ENCODE data around the gene ACD.
A peak's percentile ranks its signal among the peaks of the same experiment; 100 is the strongest.
"Not testable (repeated sequence)": the region's sequence is repeated elsewhere in the genome, so short reads cannot be mapped to it uniquely, and the experiment has no call there.

The ACD gene

DNA sequence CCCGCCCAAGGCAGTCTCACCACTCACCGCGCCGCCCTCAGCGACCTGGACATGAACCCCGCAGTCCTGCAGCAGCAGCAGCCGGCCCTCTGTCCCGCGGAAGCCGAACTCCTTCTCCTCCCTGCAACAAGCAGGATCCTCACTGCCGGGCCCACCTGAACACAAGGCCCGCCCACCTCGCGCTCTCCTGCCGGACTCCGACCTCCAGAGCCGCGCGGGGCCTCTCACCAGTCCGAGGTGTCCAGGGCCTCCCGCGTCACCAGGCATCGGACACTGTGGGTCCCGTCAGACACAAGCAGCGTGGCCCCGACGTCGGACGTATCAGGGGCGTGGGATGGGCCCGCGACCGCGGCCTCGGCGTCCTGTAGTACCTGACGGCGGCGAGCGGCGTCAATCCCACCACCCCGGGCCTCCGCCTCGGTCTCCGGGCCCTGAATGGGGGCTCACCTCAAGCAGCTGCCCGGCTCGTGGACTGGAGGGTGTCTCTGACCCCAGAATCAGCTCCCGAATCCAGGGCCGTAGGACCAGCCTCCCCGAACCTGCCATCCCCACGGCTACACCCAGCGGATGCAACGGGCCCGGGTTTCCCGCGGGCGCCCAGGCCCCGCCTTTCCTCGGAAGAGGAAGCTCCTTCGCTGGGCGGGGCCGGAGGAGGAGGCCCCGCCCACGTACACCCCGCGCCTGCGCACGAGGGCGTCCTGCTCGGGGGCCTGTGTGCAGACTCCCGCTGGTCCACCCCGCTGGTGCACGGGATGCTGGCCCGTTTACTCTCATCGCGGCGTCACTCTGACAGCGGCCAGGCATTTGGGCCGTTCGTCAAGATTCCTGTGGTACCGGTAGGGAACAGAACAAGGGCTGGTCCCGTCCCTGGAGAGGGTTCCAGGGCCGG is at the start of gene ACD:
ACD (minus strand) TSS at position 586 of the 889 bp plus-strand sequence; CDS start at position 546, 40 bp downstream.
- peak; percentile 83 to 92 (median 87) for DNase-seq (ENCODE audit: low read depth in 2 of 3, low spot score in 1 of 3)

DNA sequence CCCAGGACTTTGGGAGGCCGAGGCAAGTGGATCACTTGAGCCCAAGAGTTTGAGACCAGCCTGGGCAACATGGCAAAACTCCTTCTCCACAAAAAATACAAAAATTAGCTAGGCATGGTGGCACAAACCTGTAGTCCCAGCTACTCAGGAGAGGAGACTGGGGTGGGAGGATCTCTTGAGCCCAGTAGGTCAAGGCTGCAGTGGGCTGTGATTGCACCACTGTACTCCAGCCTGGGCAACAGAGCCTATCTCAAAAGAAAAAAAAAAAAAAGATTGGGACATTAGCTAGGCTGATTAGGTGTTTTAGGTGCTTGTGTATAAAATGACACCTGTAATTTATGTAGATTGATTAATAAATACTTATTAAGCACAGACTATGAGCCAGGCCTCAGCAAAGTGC is 49.0 kb upstream of the ACD start:
- no peak for DNase-seq (ENCODE audit: low read depth in 2 of 3, low spot score in 1 of 3)

DNA sequence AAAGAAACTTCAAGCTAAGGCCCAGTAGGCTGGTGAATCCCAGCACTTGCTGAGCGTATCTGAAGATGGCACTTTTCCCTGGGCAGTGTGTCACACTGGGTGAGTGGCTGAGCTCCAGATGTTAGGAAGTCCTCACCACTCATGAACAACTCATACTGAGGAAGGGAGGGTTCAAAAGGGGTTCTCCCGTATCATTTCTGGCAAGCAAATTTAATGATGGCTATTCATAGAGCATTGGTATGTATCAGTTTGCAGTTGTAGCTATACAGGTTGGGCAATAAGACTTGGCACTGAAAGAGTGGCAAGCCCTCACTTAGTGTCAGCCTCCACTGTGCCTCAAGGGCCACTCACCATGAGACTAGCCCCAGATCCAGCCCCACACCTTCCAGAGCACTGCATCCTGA is 48.3 kb upstream of the ACD start:
- no peak for DNase-seq (ENCODE audit: low read depth in 2 of 3, low spot score in 1 of 3)

DNA sequence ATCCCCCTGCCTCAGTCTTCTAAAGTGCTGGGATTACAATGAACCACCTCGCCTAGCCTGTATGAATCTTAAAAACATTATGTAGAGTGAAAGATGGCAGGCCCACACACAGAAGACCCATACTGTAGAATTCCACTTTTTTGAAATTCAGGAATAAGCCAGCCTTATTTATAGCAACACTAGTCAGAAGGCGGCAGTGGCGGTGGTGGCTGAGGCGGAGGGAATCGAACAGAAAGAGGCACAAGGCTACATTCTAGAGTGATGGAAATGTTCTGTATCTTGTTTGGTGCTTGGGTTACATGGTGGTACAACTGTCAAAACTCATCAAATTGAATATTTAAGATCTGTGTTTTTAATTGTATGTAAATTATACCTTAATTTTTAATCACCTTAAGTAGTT is 47.7 kb upstream of the ACD start:
- no peak for DNase-seq (ENCODE audit: low read depth in 2 of 3, low spot score in 1 of 3)

DNA sequence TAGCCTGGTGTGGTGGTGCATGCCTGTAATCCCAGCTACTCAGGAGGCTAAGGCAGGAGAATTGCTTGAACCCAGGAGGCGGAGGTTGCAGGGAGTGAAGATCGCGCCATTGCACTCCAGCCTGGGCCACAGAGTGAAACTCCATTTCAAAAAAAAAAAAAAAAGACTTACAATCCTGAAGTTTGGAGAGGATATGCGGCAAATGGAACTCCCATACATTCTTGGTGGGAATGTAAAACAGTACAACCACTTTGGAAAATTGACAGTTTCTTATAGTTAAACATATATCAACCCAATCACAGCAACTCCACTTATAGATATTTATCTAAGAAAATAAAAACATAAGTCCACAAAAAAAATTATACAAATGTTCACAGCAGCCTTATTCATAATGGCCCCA is 47.1 kb upstream of the ACD start:
- DNase-seq (ENCODE audit: low read depth in 2 of 3, low spot score in 1 of 3): no peak

DNA sequence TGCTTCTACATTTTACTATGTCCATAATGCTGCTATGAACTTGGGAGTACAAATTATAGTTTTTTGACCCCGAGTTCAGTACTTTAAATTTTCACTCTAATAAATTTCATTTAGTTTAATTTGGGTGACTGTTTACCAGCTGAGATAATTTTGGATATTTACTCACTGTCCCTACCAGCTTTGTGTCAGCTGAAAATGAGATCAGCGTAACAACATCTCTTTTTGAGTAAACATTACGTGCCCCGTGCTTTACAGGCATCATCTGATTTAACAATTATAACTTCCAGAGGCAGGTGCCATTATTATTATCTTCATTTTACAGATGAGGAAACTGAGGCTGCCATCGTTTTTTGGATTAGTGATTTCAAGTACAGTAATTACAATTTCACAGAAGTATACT is 44.0 kb upstream of the ACD start:
- no peak for DNase-seq (ENCODE audit: low read depth in 2 of 3, low spot score in 1 of 3)

DNA sequence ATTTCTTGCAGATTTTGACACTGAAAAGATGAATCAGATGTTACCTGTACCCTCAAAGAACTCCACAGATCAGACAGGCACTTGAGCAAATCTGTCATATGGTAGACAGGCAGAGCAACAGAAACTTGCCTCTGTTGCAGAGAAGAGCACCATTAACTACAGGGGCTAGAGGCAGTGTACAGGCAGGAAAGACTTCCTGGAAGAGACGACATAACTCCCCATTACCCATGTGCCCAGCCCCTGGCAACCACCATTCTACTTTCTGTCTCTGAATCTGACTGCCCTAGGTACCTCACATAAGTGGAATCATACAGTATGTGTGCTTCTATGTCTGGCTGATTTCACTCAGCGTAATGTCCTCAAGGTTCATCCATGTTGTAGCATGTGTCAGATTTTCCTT is 43.6 kb upstream of the ACD start:
- DNase-seq (ENCODE audit: low read depth in 2 of 3, low spot score in 1 of 3): peak in 1 of 3 donors; percentile 5

DNA sequence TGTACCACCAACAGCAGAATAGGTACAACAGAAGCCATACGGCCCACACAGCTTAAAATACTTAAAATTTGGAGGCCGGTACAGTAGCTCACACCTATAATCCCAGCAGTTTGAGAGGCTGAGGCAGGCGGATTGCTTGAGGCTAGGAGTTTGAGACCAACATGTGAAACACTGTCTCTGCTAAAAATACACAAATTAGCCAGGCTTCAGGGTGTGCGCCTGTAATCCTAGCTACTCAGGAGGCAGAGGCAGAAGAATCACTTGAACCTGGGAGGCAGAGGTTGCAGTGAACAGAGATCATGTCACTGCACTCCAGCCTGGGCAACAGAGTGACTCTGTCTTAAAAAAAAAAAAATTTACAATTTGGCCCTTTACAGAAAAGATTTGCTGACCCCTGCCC is 42.1 kb upstream of the ACD start:
- no peak for DNase-seq (ENCODE audit: low read depth in 2 of 3, low spot score in 1 of 3)

DNA sequence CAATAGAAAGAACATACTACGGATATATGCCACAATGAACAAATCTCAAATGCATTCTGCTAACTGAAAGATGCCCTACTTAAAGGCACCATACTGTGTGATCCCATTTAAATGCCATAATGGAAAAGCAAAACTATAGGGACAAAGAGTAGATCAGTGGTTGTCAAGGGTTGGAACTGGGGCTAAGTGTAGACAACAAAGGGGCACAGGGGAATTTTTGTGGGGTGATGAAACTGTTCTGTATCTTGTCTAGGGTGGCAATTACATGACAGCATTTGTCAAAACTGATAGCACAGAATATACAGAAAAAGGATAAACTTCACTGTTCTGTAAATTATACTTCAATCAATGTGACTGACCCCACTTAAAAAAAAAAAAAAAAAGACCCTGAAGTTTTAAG is 41.4 kb upstream of the ACD start:
- DNase-seq (ENCODE audit: low read depth in 2 of 3, low spot score in 1 of 3): no peak

DNA sequence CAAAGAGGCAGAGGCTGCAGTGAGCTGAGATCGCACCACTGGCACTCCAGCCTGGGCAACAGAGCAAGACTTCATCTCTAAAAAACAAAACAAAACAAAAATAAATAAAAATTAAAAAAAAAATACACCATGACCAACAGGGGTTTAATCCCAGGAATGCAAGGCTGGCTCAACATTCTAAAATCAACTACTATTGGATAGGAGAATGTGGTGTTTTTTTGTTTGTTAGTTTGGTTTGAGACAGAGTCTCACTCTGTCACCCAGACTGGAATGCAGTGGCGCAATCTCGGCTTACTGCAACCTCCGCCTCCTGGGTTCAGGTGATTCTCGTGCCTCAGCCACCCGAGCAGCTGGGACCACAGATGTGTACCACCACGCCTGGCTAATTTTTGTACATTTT is 39.2 kb upstream of the ACD start:
- no peak for DNase-seq (ENCODE audit: low read depth in 2 of 3, low spot score in 1 of 3)

DNA sequence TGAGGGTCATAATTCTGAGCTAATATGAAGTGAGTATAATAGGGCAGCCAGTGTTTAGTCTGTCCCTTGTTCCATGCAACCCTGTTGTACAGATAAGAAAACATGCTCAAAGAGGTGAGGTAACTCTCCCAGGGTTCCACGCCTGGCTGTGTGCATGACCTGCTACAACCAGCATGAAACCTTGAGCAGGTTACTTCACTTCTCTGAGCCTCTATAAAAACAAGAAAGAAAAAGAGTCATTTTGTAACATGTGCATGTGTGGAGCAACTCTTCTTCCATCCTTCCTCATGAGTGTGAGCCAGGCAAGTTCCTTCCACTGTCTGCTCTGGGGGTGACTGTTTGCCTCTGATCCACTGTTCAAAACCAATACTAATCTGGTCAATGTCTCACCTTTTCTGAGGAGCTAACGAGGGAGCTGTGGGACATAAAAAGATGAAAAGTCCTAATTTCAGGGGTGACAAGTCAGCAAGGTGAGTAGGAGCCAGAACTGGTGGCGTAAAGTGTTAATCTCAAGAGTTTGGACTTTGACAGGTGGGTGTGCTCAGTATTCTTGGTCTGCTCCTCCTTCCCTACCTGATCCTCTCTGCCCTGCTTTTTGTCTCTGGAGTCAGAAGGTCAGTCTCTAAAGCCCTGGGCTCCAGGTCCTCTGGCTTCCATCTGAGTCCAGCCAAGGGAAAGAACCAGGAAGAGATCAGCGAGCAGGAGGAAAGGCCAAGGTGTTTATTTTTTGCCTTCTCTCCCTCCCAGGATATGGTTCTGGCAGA is 37.5 kb upstream of the ACD start:
- no peak for DNase-seq (ENCODE audit: low read depth in 2 of 3, low spot score in 1 of 3)

DNA sequence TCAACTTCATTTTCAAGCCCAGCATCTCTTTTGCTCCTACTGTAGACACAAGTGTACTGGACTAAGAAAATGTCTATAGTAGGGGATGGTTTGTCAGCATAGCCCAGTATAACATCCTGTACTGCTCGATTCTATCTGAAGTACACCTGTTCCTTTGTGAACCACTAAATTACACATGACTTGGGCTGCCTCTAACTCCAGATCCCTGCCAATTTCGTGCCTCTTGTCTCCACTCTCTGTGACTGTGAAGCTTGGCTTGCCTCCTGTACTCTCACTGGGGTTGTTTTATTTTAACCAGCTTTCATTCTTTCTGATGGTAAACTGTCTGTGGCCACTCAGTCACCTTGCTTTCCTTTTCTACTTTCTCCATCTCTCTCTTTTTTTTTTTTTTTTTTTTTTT is 34.6 kb upstream of the ACD start:
- no peak for DNase-seq (ENCODE audit: low read depth in 2 of 3, low spot score in 1 of 3)

DNA sequence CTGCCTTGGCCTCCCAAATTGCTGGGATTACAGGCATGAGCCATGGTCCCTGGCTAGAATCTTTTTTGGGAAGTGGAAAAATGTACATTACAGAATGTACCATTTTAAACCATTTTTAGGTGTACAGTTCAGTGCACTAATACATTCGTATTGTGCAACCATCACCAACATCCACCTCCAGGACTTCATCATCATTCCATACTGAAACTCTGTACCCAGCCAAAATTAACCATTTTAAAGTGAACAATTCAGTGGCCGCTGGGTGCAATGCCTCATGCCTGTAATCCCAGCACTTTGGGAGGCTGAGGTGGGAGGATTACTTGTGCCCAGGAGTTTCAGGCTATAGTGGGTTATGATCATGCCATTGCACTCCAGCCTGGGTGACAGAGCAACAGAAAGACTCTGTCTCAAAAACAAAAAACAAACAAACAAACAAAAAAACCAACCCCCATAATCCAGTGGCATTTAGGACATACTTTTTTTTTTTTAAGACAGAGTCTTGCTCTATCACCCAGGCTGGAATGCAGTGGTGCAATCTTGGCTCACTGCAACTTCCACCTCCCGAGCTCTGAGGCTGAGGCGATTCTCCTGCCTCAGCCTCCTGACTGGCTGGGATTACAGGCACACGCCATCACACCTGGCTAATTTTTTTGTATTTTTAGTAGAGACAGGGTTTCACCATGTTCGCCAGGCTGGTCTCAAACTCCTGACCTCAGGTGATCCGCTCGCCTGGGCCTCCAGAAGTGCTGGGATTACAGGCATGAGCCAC is 33.6 kb upstream of the ACD start:
- DNase-seq (ENCODE audit: low read depth in 2 of 3, low spot score in 1 of 3): not testable (repeated sequence)

DNA sequence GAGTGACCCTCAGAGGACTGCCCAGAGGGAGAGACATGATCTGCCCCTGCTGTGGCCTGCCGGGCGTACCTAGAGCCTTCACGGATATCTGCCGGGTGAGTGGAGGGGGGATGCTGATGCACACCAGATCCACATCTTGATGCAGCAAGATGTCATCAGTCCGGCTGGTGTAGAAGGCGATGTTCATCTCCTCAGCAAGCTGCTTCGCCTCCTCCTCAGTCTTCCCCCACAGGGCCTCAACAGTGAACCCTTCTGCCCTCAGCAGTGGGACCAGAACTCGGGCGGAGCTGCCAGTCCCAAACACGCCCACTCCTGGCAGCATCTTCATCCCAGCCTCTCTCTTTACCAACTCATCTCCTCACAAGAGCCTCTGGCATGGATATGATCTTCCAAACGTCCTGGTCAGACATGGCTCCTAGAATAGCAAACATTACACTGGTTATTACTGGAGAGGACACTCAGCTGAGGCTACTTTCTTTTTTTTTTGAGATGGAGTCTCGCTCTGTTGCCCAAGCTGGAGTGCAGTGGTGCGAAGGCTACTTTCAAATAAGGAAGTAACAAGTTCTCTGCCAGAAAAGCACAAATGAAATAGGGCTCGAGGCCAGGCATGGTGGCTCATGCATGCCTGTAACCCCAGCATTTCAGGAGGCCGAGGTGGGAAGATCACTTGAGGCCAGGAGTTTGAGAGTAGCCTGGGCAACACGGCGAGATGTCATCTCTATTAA is 25.5 kb upstream of the ACD start:
- DNase-seq (ENCODE audit: low read depth in 2 of 3, low spot score in 1 of 3): no peak

DNA sequence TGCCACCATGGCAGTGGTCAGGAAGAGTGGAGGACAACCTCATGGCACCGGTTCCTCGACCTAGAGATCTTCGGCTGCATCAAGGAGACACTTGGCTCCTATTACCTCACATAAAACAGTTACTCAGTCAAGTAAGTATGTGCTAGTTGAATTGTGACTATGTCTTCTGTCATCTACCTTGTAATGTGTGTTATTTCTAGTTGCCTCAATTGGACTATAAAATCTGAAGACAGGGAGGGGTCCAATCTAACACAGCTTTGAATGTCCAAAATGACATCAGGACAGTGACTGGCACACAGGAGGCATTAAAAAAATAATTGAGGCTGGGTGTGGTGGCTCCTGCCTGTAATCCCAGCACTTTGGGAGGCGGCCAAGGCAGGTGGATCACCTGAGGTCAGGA is 23.7 kb upstream of the ACD start:
- DNase-seq (ENCODE audit: low read depth in 2 of 3, low spot score in 1 of 3): no peak

DNA sequence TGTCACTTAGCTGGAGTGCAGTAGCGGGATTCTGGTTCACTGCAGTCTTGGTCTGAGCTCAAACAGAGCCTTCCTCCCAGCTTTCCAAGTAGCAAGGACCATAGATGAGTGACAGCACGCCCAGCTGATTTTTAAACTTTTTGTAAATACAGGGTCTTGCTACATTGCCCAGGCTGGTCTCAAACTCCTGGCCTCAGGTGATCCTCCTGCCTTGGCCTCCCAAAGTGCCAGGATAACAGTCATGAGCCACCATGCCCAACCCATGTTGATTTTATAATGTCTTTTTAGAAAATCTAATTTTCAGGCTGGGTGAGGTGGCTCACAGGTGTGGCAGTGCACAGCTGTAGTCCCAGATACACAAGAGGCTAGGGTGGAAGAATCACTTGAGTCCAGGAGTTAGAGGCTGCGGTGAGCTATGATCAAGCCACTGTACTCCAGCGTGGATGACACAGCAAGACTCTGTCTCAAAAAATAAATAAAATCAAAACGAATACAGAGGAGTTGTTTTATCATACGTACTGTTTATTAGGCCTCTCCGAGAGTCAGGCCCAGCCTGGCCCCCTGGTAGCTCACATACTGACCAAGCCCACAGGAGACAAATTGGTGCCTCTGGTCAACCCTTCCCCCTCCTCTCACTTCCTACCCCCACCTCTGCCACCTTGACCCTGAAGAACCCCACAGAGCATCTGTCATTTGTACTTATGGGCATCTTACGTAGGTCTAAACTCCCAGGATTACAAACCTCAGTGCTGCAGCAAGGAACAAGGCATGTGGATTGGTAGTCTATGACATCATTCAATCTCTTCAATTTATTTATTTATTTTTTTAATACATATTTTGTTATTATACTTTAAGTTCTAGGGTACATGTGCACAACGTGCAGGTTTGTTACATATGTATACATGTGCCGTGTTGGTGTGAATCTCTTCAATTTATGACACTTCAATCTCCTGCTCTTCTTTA is 20.2 kb upstream of the ACD start:
- no peak for DNase-seq (ENCODE audit: low read depth in 2 of 3, low spot score in 1 of 3)

DNA sequence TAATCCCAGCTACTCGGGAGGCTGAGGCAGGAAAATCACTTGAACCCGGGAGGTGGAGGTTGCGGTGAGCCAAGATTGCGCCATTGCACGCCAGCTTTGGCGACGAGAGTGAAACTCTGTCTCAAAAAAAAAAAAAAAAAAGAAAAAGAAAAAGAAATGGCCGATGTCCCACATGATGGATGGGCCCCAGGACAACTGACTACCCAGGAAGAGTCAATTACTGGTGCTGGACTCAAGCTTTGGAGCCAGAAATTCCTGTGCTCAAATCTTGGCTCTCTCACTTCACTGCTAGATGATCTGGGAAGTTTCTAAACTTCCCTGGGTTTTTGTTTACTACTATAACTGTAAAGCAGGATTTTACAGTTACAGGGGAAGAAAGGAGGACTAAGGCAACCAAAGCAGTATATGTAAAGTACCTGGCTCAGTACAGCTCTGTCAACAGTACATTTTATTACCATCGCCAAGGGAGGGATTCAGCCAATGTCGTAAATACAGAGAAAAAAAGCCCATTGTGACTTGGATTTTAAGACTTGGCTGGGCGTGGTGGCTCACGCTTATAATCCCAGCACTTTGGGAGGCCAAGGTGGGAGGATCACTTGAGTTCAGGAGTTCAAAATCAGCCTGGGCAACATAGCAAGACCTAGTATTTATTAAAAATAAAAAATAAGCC is 18.4 kb upstream of the ACD start:
- no peak for DNase-seq (ENCODE audit: low read depth in 2 of 3, low spot score in 1 of 3)

DNA sequence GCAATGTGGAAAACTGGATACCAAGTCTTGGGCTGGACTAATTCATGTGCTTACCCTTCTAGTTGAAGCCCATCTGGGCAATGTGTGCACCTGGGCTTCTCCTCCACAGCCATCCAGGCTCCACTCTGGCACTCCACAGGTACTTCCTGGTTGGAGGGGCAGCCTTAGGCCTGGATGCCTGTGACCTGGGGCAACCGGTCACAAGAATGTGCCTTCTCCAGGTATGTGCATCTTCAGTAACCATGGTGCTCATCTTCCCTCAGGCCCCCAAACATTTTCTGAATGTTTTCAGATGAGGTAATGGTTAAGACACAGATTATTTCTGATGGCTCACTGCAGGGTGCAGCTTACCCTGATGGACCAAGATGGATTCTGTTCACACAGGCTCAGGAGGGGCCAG is 17.7 kb upstream of the ACD start:
- DNase-seq (ENCODE audit: low read depth in 2 of 3, low spot score in 1 of 3): no peak

DNA sequence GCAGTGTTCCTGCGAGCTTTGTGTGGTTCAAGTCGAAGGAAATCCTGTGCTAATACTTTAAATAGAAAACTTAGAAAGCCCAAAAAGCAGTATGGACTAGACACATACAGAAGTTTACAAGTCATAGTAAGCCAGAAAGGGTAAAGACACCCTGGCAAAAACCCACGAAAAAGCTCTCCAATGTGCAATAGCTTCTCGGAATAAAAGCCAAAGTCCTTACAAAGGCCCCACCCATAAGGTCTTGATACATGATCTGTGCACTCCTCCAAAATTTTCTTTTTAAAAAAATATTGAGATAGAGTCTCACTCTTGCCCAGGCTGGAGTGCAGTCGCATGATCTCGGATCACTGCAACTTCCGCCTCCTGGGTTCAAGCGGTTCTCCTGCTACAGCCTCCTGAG is 16.9 kb upstream of the ACD start:
- DNase-seq (ENCODE audit: low read depth in 2 of 3, low spot score in 1 of 3): no peak
